ENCODE results near the gene HOXB8.
A peak's percentile ranks its signal among the peaks of the same experiment; 100 is the strongest.

HOXB8 gene

GRCh38 chr17:48596735-48597527 lies 18.2 kb downstream of the HOXB8 start:
- DNase-seq (ENCODE audit: low read depth in 1 of 2, low spot score in 1 of 2), result no peak

- no peak for DNase-seq (ENCODE audit: low read depth in 1 of 2, low spot score in 1 of 2)
Observed at GRCh38 chr17:48596000-48596734, 18.9 kb downstream of the HOXB8 start.

- DNase-seq (ENCODE audit: low read depth in 1 of 2, low spot score in 1 of 2), result no peak
Observed at GRCh38 chr17:48595278-48595999, 19.7 kb downstream of the HOXB8 start.

- no peak for DNase-seq (ENCODE audit: low read depth in 1 of 2, low spot score in 1 of 2)
Observed at GRCh38 chr17:48594538-48595277, 20.4 kb downstream of the HOXB8 start.

GRCh38 chr17:48593840-48594537 lies 21.1 kb downstream of the HOXB8 start:
- peak; percentile 70 for DNase-seq (ENCODE audit: low read depth in 1 of 2, low spot score in 1 of 2)

GRCh38 chr17:48593126-48593829 lies 21.8 kb downstream of the HOXB8 start, which contains the start of gene HOXB5:
Gene HOXB5, minus strand, starts transcription at chr17:48593779. Its CDS starts 97 bp downstream, at chr17:48593682.
- no peak for DNase-seq (ENCODE audit: low read depth in 1 of 2, low spot score in 1 of 2)

GRCh38 chr17:48592577-48592976 lies 22.5 kb downstream of the HOXB8 start:
- DNase-seq (ENCODE audit: low read depth in 1 of 2, low spot score in 1 of 2), result no peak

- DNase-seq (ENCODE audit: low read depth in 1 of 2, low spot score in 1 of 2), result no peak
Observed at GRCh38 chr17:48592057-48592514, 23.0 kb downstream of the HOXB8 start.

- DNase-seq (ENCODE audit: low read depth in 1 of 2, low spot score in 1 of 2), result no peak
Observed at GRCh38 chr17:48591255-48592056, 23.6 kb downstream of the HOXB8 start.

- no peak for DNase-seq (ENCODE audit: low read depth in 1 of 2, low spot score in 1 of 2)
Observed at GRCh38 chr17:48590607-48591161, 24.4 kb downstream of the HOXB8 start.

- DNase-seq (ENCODE audit: low read depth in 1 of 2, low spot score in 1 of 2), result no peak
Observed at GRCh38 chr17:48589831-48590606, 25.1 kb downstream of the HOXB8 start, which contains the start of gene HOXB3. Gene HOXB3, minus strand, starts transcription at chr17:48590241. Its CDS starts 37,767 bp downstream, at chr17:48552474.

GRCh38 chr17:48589060-48589830 lies 25.8 kb downstream of the HOXB8 start:
- DNase-seq (ENCODE audit: low read depth in 1 of 2, low spot score in 1 of 2), result no peak

GRCh38 chr17:48588528-48588927 lies 26.6 kb downstream of the HOXB8 start:
- no peak for DNase-seq (ENCODE audit: low read depth in 1 of 2, low spot score in 1 of 2)

GRCh38 chr17:48588074-48588415 lies 27.0 kb downstream of the HOXB8 start:
- no peak for DNase-seq (ENCODE audit: low read depth in 1 of 2, low spot score in 1 of 2)

- no peak for DNase-seq (ENCODE audit: low read depth in 1 of 2, low spot score in 1 of 2)
Observed at GRCh38 chr17:48587276-48588073, 27.6 kb downstream of the HOXB8 start.
